ENCODE measurements around the gene TEAD3.
"Not testable (repeated sequence)": the region's sequence is repeated elsewhere in the genome, so short reads cannot be mapped to it uniquely, and the experiment has no call there.

The TEAD3 gene

GRCh38 chr6:35522151-35522550, 25.3 kb upstream of the TEAD3 start:
- TF ChIP-seq, protein P1, sequence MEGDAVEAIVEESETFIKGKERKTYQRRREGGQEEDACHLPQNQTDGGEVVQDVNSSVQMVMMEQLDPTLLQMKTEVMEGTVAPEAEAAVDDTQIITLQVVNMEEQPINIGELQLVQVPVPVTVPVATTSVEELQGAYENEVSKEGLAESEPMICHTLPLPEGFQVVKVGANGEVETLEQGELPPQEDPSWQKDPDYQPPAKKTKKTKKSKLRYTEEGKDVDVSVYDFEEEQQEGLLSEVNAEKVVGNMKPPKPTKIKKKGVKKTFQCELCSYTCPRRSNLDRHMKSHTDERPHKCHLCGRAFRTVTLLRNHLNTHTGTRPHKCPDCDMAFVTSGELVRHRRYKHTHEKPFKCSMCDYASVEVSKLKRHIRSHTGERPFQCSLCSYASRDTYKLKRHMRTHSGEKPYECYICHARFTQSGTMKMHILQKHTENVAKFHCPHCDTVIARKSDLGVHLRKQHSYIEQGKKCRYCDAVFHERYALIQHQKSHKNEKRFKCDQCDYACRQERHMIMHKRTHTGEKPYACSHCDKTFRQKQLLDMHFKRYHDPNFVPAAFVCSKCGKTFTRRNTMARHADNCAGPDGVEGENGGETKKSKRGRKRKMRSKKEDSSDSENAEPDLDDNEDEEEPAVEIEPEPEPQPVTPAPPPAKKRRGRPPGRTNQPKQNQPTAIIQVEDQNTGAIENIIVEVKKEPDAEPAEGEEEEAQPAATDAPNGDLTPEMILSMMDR (IDR thresholded peaks at IDR 0.05; ENCODE audit: low read depth, low read length): no peak
- DNase-seq (ENCODE audit: low read depth): no peak
- H3K4me3 ChIP-seq (ENCODE audit: low read depth, low read length): no peak overlapping the region

- DNase-seq (ENCODE audit: low read depth): no peak
- H3K4me3 ChIP-seq (ENCODE audit: low read depth, low read length): no peak overlapping the region
- TF ChIP-seq POLR2A (IDR thresholded peaks at IDR 0.05; ENCODE audit: extremely low read depth, insufficient read length) (no peak), MYC (IDR thresholded peaks at IDR 0.05; ENCODE audit: low read depth, low read length) (no peak)
- TF ChIP-seq, protein P2, sequence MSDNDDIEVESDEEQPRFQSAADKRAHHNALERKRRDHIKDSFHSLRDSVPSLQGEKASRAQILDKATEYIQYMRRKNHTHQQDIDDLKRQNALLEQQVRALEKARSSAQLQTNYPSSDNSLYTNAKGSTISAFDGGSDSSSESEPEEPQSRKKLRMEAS (IDR thresholded peaks at IDR 0.05; ENCODE audit: low read depth, low read length): no peak
- TF ChIP-seq, protein P1 (IDR thresholded peaks at IDR 0.05; ENCODE audit: low read depth, low read length): no peak
Observed at GRCh38 chr6:35521235-35521634, 24.4 kb upstream of the TEAD3 start.

- no peak for DNase-seq (ENCODE audit: low read depth)
- TF ChIP-seq POLR2A (IDR thresholded peaks at IDR 0.05; ENCODE audit: extremely low read depth, insufficient read length): no peak
- TF ChIP-seq, protein P1 (IDR thresholded peaks at IDR 0.05; ENCODE audit: low read depth, low read length): no peak
- no peak for TF ChIP-seq MYC (IDR thresholded peaks at IDR 0.05; ENCODE audit: low read depth, low read length)
- TF ChIP-seq, protein P2 (IDR thresholded peaks at IDR 0.05; ENCODE audit: low read depth, low read length): no peak
- no peak overlapping the region for H3K4me3 ChIP-seq (ENCODE audit: low read depth, low read length)
Observed at GRCh38 chr6:35519313-35520015, 22.6 kb upstream of the TEAD3 start.

GRCh38 chr6:35518566-35519312, 21.9 kb upstream of the TEAD3 start:
- TF ChIP-seq MYC (IDR thresholded peaks at IDR 0.05; ENCODE audit: low read depth, low read length): no peak
- no peak for TF ChIP-seq POLR2A (IDR thresholded peaks at IDR 0.05; ENCODE audit: extremely low read depth, insufficient read length)
- TF ChIP-seq, protein P2 (IDR thresholded peaks at IDR 0.05; ENCODE audit: low read depth, low read length): no peak
- TF ChIP-seq, protein P1 (IDR thresholded peaks at IDR 0.05; ENCODE audit: low read depth, low read length): no peak
- H3K4me3 ChIP-seq (ENCODE audit: low read depth, low read length): no peak overlapping the region
- no peak for DNase-seq (ENCODE audit: low read depth)

GRCh38 chr6:35517978-35518377, 21.1 kb upstream of the TEAD3 start:
- peak; percentile 24 for DNase-seq (ENCODE audit: low read depth)
- not testable (repeated sequence) for H3K4me3 ChIP-seq (ENCODE audit: low read depth, low read length)

DNA sequence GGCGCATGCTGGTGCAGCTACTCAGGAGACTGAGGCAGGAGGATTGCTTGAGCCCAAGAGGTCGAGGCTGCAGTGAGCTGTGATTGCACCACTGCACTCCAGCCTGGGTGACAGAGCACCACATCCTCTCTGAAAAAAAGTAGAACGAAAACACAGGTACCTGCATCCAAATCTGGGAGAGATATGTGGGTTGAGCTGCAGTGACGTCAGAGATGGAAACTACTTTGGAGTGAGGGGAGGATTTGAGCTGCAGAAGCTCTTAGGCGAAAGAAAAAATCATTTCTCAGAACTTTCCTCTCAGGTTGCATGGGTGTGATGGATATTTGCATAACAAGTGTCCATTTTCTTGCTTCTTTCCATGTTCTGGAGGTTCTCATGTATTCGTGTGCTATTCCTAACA, 19.8 kb upstream of the TEAD3 start:
- no peak for DNase-seq (ENCODE audit: low read depth)
- no peak overlapping the region for H3K4me3 ChIP-seq (ENCODE audit: low read depth, low read length)
- TF ChIP-seq, protein P2 (IDR thresholded peaks at IDR 0.05; ENCODE audit: low read depth, low read length): no peak
- TF ChIP-seq POLR2A (IDR thresholded peaks at IDR 0.05; ENCODE audit: extremely low read depth, insufficient read length): no peak
- TF ChIP-seq, protein P1 (IDR thresholded peaks at IDR 0.05; ENCODE audit: low read depth, low read length): no peak
- TF ChIP-seq MYC (IDR thresholded peaks at IDR 0.05; ENCODE audit: low read depth, low read length): no peak

DNA sequence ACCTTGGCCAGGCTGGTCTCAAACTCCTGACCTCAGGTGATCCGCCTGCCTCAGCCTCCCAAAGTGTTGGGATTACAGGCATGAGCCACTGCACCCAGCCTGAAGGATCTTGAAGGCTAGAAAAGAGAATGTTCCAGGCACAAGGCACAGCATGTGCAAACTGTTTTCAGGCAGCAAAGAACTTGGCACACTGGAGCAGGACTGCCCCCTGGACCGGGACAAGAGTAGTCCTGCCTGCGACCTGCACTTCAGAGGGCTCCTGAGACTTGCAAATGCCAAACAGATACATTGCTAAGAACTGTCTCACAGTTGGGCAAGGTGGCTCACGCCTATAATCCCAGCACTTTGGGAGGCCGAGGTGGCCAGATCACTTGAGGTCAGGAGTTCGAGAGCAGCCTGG, 19.1 kb upstream of the TEAD3 start:
- H3K4me3 ChIP-seq (ENCODE audit: low read depth, low read length): not testable (repeated sequence)
- DNase-seq (ENCODE audit: low read depth): peak; percentile 34
